ENCODE results near the gene CEP70. TPM values are rescaled to one million over a fixed set of nuclear protein-coding genes. Genes with fewer than 3 reads are reported as not detected.

The CEP70 gene
- total RNA-seq, 1 experiment from 2014 or later, result 25.6 TPM

- Histone ChIP-seq H3K4me3 (ENCODE audit: low read depth, low read length, poor library complexity, severe bottlenecking) (no peak overlapping the region), H3K36me3 (ENCODE audit: insufficient read depth, low read length, poor library complexity, severe bottlenecking) (no peaks in the 10 kb centered on the region), H3K9me3 (ENCODE audit: low read depth, low read length, poor library complexity, severe bottlenecking) (no peaks in the 10 kb centered on the region), H3K27me3 (replicated peaks; ENCODE audit: insufficient read depth, low read depth, low read length, poor library complexity) (no peaks in the 10 kb centered on the region), H3K27ac (ENCODE audit: low read depth, low read length, poor library complexity, severe bottlenecking) (no peak overlapping the region), H3K4me1 (ENCODE audit: insufficient read depth, low read length, poor library complexity, severe bottlenecking) (no peaks in the 10 kb centered on the region)
- intact Hi-C loops (cut with micrococcal nuclease; ENCODE audit: unreplicated experiment), result no loop called here
- TF ChIP-seq EZH2 (IDR thresholded peaks at IDR 0.05; ENCODE audit: borderline replicate concordance, low read depth, low read length, poor library complexity, severe bottlenecking), result no peak
- TF ChIP-seq, protein P1, sequence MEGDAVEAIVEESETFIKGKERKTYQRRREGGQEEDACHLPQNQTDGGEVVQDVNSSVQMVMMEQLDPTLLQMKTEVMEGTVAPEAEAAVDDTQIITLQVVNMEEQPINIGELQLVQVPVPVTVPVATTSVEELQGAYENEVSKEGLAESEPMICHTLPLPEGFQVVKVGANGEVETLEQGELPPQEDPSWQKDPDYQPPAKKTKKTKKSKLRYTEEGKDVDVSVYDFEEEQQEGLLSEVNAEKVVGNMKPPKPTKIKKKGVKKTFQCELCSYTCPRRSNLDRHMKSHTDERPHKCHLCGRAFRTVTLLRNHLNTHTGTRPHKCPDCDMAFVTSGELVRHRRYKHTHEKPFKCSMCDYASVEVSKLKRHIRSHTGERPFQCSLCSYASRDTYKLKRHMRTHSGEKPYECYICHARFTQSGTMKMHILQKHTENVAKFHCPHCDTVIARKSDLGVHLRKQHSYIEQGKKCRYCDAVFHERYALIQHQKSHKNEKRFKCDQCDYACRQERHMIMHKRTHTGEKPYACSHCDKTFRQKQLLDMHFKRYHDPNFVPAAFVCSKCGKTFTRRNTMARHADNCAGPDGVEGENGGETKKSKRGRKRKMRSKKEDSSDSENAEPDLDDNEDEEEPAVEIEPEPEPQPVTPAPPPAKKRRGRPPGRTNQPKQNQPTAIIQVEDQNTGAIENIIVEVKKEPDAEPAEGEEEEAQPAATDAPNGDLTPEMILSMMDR (conservative IDR thresholded peaks at IDR 0.05; ENCODE audit: low read depth, low read length), result no peak
- no TSS peak for BruUV-seq (replicated peaks)
- CTCF ChIA-PET, result no interaction called here
- DNase-seq (ENCODE audit: low spot score), result no peak
- POLR2A ChIA-PET (ENCODE audit: low non-redundant PET), result no interaction called here
These were observed 84.5 kb downstream of the CEP70 start for GRCh38 chr3:138509586-138509985.

- Histone ChIP-seq H3K4me1 (ENCODE audit: insufficient read depth, low read length, poor library complexity, severe bottlenecking) (no peaks in the 10 kb centered on the region), H3K27me3 (replicated peaks; ENCODE audit: insufficient read depth, low read depth, low read length, poor library complexity) (no peaks in the 10 kb centered on the region), H3K4me3 (ENCODE audit: low read depth, low read length, poor library complexity, severe bottlenecking) (no peak overlapping the region), H3K9me3 (ENCODE audit: low read depth, low read length, poor library complexity, severe bottlenecking) (no peaks in the 10 kb centered on the region), H3K27ac (ENCODE audit: low read depth, low read length, poor library complexity, severe bottlenecking) (no peak overlapping the region), H3K36me3 (ENCODE audit: insufficient read depth, low read length, poor library complexity, severe bottlenecking) (no peaks in the 10 kb centered on the region)
- ChIA-PET CTCF (no interaction called here), POLR2A (ENCODE audit: low non-redundant PET) (no interaction called here)
- DNase-seq (ENCODE audit: low spot score), result no peak
- intact Hi-C loops (cut with micrococcal nuclease; ENCODE audit: unreplicated experiment), result no loop called here
- BruUV-seq (replicated peaks), result no TSS peak
- no peak for TF ChIP-seq EZH2 (IDR thresholded peaks at IDR 0.05; ENCODE audit: borderline replicate concordance, low read depth, low read length, poor library complexity, severe bottlenecking)
- TF ChIP-seq, protein P1 (conservative IDR thresholded peaks at IDR 0.05; ENCODE audit: low read depth, low read length), result no peak
These were observed 86.5 kb downstream of the CEP70 start for GRCh38 chr3:138507524-138507923.

DNA sequence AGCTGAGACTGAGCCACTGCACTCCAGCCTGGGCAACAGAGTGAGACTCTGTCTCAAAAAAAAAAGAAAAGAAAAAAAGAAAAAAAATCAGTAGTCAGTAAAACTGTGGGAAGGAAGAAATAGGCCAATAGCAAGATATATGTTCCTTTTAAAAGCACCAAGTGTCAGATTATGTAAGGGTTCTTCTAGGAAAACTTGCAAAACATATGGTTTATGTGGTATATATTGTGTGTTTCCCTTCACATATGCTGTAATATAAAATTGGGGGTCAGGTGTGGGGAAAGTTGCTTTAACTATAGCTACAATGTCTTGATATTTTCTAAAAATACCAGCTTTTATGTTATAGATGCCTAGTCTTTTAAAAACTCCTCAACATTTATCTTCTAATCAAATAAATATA lies 95.1 kb downstream of the CEP70 start:
- H3K4me1 ChIP-seq (ENCODE audit: insufficient read depth, low read length, poor library complexity, severe bottlenecking), result no peaks in the 10 kb centered on the region
- intact Hi-C loops (cut with micrococcal nuclease; ENCODE audit: unreplicated experiment), result no loop called here
- H3K4me3 ChIP-seq (ENCODE audit: low read depth, low read length, poor library complexity, severe bottlenecking), result no peak overlapping the region
- BruUV-seq (replicated peaks), result no TSS peak
- no peak overlapping the region for H3K27ac ChIP-seq (ENCODE audit: low read depth, low read length, poor library complexity, severe bottlenecking)
- CTCF ChIA-PET, result no interaction called here
- no peaks in the 10 kb centered on the region for H3K27me3 ChIP-seq (replicated peaks; ENCODE audit: insufficient read depth, low read depth, low read length, poor library complexity)
- no peaks in the 10 kb centered on the region for H3K9me3 ChIP-seq (ENCODE audit: low read depth, low read length, poor library complexity, severe bottlenecking)
- POLR2A ChIA-PET (ENCODE audit: low non-redundant PET), result no interaction called here
- H3K36me3 ChIP-seq (ENCODE audit: insufficient read depth, low read length, poor library complexity, severe bottlenecking), result no peaks in the 10 kb centered on the region
- DNase-seq (ENCODE audit: low spot score), result no peak
- TF ChIP-seq EZH2 (IDR thresholded peaks at IDR 0.05; ENCODE audit: borderline replicate concordance, low read depth, low read length, poor library complexity, severe bottlenecking), result no peak
- TF ChIP-seq, protein P1 (conservative IDR thresholded peaks at IDR 0.05; ENCODE audit: low read depth, low read length), result no peak
